Neural crest cell (in vitro differentiated cells): ENCODE measurements around the gene LGALS9C. TPM values are rescaled to one million over a fixed set of nuclear protein-coding genes. Genes with fewer than 3 reads are reported as not detected.
"Not testable (repeated sequence)": the region's sequence is repeated elsewhere in the genome, so short reads cannot be mapped to it uniquely, and the experiment has no call there.

ENCODE experiments used
- DNase-seq: peaks from one replicate; pipeline ENCODE4 v3.0.0; 2021; ENCODE audit warnings: low read depth, mixed read lengths, low spot score
- H3K27ac Mint-ChIP-seq: one replicate; pipeline ENCODE4 v1.8.0; 2021; ENCODE audit warnings: mild to moderate bottlenecking, mixed read lengths; ENCODE audit not compliant: unreplicated experiment
- H3K27me3 Mint-ChIP-seq: 2 replicates; pipeline ENCODE4 v1.8.0; 2021; ENCODE audit warnings: low read depth, mild to moderate bottlenecking, mixed read lengths
- H3K36me3 Mint-ChIP-seq: 2 replicates; pipeline ENCODE4 v1.8.0; 2021; ENCODE audit warnings: low read depth, mild to moderate bottlenecking, mixed read lengths
- H3K4me1 Mint-ChIP-seq: 2 replicates; pipeline ENCODE4 v1.8.0; 2021; ENCODE audit warnings: mixed read lengths
- H3K4me3 Mint-ChIP-seq: one replicate; pipeline ENCODE4 v1.8.0; 2021; ENCODE audit warnings: mild to moderate bottlenecking, mixed read lengths
- H3K9me3 Mint-ChIP-seq: 2 replicates; pipeline ENCODE4 v1.8.0; 2021; ENCODE audit warnings: mixed read lengths
- long read RNA-seq: library from polyadenylated mRNA; unstranded; transcript quantifications from one replicate; pipeline ENCODE4 v2.0.0, GENCODE V29; 2020
- total RNA-seq: library from RNA; stranded (reverse); gene quantifications from 2 replicates; pipeline ENCODE4 v1.2.1, GENCODE V29; 2021
- TF ChIP-seq, protein P1 (sequence below): fragments of 200-600 bp; sonication (generic); conservative IDR thresholded peaks from 2 replicates; pipeline ENCODE4 v1.5.0; 2021; ENCODE audit warnings: antibody characterized with exemption, mild to moderate bottlenecking

LGALS9C gene
- not detected in 2 replicates for total RNA-seq
- long read RNA-seq, result 0 reads

DNA sequence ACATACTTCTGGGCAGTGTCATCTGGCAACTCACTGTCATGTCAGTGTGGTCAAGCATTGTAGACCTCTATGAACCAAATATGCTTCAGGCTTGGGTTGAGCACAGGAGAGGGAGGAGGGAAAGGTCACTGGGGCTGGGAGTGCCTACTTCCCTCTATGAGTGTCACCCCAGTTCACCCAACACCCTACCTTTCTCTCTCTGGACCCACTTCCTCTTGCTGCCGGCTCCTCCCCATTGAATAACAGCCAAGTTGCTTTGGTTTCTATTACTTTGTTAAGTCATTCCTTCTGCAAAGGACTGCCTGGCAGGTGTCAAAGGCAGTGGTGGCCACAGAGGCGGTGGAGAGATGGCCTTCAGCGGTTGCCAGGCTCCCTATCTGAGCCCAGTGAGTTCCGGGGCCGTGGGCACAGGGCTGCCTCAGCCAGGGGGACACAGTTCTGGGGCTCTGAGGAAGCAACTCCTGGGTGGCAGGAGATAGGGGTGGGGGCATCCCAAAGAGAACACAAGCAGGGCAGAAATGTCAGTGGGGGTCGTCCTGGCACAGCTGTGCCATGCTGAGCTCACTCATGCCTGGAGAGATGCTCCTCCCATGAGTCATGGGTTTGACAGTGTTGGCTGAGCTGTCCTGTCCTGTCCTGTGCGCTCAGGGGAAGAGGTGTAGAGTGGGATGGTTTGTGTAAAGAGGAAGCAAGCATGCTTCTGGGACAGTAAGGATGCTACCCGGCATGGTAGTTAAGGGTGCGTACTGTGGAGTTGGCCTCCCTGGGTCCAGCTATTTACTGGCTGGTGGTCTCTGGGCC, at the start of gene LGALS9C:
Gene LGALS9C, plus strand, starts transcription at position 282 of the 801 bp plus-strand sequence. Its CDS starts 66 bp downstream, at position 348.
- H3K36me3 Mint-ChIP-seq, H3K4me1 Mint-ChIP-seq, H3K9me3 Mint-ChIP-seq: not testable (repeated sequence)

DNA sequence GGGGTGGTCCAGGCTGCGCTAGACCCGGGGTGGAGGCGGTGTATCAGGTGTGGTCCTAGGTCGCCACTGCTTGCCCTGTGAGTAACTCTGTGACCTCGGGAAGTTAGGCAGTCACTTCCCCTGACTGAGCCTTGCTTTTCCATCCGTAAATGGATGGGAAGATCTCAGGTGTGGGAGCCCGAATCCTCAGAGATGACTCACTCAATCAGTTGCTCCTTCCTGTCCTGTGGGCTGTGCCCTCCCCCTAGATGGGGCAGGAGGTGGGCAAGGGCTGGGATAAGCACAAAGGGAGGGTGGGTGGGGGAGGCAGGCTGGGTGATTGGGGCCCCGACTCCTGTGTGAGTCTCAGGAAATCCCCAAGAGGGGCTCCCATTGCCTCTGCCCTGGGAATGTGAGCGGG, 44.4 kb upstream of the LGALS9C start:
- not testable (repeated sequence) for H3K36me3 Mint-ChIP-seq, DNase-seq, H3K4me3 Mint-ChIP-seq, H3K4me1 Mint-ChIP-seq, H3K27ac Mint-ChIP-seq, H3K9me3 Mint-ChIP-seq, H3K27me3 Mint-ChIP-seq

More for the DNA sequence above, at the start of gene LGALS9C:
- H3K4me3 Mint-ChIP-seq, DNase-seq, H3K27ac Mint-ChIP-seq, H3K27me3 Mint-ChIP-seq: not testable (repeated sequence)

DNA sequence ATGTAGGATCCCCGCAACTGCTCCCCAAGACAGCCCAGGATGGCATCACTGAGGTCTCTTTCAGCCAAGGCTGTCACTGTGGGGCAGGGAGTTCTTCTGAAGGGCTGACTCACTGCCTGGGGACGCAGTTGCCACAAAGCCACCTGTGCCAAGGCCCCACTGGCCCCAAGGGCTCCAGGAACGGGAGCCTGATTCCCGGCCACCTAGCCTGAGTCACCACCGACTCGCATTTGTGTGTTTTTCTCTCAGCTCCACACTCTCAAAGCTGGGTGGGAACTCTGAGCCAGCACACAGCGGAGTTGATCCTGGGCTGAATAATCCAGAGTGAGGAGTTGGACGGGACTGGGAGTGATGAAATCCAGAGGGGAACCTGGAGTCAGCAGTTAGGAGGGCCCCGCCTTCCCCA, 37.1 kb upstream of the LGALS9C start:
- H3K27ac Mint-ChIP-seq, H3K27me3 Mint-ChIP-seq, DNase-seq, H3K9me3 Mint-ChIP-seq, H3K36me3 Mint-ChIP-seq, H3K4me3 Mint-ChIP-seq, H3K4me1 Mint-ChIP-seq: not testable (repeated sequence)

DNA sequence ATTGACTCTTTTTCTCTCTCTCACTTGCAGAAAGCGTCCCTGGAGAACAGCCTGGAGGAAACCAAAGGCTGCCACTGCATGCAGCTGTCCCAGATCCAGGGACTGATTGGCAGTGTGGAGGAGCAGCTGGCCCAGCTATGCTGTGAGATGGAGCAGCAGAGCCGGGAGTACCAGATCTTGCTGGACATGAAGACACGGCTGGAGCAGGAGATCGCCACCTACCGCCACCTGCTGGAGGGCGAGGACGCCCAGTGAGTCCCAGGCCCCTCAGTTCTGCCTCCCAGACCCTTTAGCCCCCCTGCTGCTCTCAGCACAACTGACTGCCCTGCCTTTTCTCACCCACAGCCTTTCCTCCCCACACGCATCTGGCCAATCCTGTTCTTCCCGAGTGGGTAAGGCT, 34.5 kb upstream of the LGALS9C start:
- not testable (repeated sequence) for H3K27ac Mint-ChIP-seq, H3K36me3 Mint-ChIP-seq, H3K4me1 Mint-ChIP-seq, H3K27me3 Mint-ChIP-seq, H3K4me3 Mint-ChIP-seq, H3K9me3 Mint-ChIP-seq
- TF ChIP-seq, protein P1, sequence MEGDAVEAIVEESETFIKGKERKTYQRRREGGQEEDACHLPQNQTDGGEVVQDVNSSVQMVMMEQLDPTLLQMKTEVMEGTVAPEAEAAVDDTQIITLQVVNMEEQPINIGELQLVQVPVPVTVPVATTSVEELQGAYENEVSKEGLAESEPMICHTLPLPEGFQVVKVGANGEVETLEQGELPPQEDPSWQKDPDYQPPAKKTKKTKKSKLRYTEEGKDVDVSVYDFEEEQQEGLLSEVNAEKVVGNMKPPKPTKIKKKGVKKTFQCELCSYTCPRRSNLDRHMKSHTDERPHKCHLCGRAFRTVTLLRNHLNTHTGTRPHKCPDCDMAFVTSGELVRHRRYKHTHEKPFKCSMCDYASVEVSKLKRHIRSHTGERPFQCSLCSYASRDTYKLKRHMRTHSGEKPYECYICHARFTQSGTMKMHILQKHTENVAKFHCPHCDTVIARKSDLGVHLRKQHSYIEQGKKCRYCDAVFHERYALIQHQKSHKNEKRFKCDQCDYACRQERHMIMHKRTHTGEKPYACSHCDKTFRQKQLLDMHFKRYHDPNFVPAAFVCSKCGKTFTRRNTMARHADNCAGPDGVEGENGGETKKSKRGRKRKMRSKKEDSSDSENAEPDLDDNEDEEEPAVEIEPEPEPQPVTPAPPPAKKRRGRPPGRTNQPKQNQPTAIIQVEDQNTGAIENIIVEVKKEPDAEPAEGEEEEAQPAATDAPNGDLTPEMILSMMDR, result peak; percentile 39
- DNase-seq, result peak; percentile 55

DNA sequence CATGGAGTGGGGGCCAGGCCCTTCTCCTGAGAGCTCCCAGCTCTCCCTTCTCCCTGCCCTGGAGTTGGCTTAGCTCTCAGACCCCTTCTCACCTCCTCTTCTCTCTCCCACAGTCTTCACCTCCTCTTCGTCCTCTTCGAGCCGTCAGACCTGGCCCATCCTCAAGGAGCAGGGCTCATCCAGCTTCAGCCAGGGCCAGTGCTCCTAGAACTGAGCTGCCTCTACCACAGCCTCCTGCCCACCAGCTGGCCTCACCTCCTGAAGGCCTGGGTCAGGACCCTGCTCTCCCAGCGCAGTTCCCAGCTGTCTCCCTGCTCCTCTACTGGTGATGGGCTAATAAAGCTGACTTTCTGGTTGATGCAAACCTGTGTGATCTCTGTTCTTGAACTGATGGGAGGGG, 34.1 kb upstream of the LGALS9C start:
- not testable (repeated sequence) for H3K4me1 Mint-ChIP-seq, H3K27ac Mint-ChIP-seq, H3K27me3 Mint-ChIP-seq, H3K36me3 Mint-ChIP-seq, H3K9me3 Mint-ChIP-seq, DNase-seq, H3K4me3 Mint-ChIP-seq

DNA sequence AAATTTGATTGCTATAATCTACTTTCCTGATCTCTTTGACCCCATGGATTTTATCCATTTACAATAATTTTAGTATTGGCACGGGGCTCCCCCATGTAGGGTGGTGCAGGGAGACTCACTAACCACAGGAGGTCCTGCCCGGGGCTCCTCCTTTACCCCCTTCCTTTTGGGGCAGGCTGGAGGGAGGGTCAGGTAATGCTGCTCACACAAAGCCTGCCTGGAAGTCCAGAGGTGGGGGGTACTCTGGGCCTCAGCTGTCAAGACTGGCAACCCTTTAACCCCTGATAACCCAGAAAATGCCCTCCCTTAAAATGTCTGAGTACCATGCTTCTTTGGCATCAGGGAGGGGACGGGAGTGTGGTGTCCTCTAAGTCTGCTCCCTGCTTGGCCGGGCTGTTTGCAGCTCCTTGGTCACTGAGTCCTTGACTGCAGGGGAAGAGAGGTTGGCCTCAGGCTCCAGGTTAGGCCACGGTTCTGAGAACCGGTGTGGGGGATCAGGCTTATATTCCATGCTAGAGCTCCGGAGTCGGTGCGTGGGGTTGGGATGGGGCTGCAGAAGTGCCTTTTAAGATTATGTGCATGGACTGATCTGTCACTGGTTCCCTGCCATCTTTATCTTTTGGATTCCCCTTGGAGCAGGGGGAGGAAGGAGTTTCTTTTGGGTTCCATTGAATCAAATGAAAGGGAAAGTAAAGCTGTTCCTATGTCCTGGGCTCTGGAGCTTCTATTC, 28.9 kb upstream of the LGALS9C start:
- DNase-seq, H3K4me3 Mint-ChIP-seq: not testable (repeated sequence)

DNA sequence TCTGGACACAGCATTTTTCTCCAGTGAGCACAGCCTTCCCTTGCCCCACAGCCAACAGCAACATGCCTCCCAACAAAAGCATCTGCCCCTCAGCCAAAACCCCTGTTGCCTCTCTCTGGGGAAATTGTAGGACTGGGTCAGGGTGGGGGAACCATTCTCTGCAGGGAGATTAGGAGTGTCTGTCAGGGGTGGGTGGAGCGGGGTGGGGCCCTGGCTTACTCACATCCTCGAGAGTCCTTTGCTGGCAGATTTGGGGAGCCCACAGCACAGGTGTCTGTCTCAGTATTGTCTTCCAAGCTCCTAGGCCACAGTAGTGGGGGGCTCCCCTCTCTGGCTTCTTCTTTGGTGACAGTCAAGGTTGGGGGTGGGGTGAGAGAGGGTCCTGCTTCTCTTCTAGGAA, 28.3 kb upstream of the LGALS9C start:
- H3K4me3 Mint-ChIP-seq, DNase-seq, H3K36me3 Mint-ChIP-seq, H3K9me3 Mint-ChIP-seq, H3K27ac Mint-ChIP-seq, H3K4me1 Mint-ChIP-seq, H3K27me3 Mint-ChIP-seq: not testable (repeated sequence)

More for the DNA sequence above, 28.9 kb upstream of the LGALS9C start:
- not testable (repeated sequence) for H3K27me3 Mint-ChIP-seq, H3K9me3 Mint-ChIP-seq, H3K27ac Mint-ChIP-seq, H3K4me1 Mint-ChIP-seq, H3K36me3 Mint-ChIP-seq

DNA sequence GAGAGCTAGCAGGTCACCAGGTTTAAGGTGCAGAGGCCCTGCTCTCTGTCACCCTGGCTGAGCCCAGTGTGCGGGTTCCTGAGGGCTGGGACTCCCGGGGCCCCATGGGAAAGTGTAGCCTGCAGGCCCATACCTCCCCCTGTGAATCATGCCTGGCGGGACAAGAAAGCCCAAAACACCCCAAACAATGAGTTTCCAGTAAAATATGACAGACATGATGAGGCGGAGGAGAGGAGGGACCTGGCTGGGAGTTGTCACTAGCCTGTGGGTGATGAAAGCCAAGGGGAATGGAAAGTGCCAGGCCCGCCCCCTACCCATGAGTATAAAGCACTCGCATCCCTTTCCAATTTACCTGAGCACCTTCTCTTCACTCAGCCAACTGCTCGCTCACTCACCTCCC, 26.8 kb upstream of the LGALS9C start:
- not testable (repeated sequence) for H3K27me3 Mint-ChIP-seq, DNase-seq, H3K36me3 Mint-ChIP-seq, H3K9me3 Mint-ChIP-seq, H3K27ac Mint-ChIP-seq, H3K4me1 Mint-ChIP-seq, H3K4me3 Mint-ChIP-seq

DNA sequence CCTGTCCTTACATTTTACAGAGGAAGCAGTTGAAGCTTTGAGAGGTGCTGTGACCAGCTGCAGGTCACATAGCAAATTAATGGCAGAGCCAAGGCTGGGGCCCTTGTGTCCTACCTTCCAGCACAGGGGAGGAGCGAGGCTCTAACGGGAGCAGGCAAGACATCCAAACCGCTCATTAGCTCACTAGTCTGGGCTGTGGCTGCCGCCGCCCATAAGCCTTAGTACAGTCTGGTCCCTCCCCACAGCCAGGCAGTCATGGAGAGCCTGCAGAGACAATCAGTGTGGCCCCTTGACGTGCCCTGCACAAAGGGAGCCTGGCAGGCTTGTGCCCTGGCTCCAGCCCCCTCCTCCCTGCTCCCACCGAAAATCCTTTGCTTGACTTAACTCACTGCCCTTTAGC, 25.6 kb upstream of the LGALS9C start:
- not testable (repeated sequence) for H3K9me3 Mint-ChIP-seq, DNase-seq, H3K4me3 Mint-ChIP-seq, H3K4me1 Mint-ChIP-seq, H3K27ac Mint-ChIP-seq, H3K36me3 Mint-ChIP-seq, H3K27me3 Mint-ChIP-seq

DNA sequence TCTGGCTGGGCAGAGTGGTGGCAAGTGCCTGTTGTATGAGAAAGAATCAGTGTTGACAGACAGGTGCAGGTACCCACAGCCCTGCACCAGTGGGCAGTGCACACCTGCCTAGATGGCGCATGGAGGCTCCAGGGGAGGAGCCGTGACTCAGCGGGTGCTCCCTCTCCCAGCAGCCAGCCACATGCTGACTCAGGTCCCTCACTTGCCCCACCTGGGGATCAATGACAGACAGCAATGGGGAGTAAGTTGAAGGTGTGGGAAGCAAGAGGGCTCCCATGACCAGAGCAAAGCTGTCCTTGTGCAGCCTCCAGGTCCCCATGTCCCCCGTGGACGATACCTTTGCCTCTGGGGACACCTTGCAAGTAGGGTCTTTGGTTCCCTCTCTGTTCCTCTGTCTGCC, 24.6 kb upstream of the LGALS9C start:
- not testable (repeated sequence) for H3K9me3 Mint-ChIP-seq, DNase-seq, H3K27me3 Mint-ChIP-seq, H3K4me3 Mint-ChIP-seq, H3K36me3 Mint-ChIP-seq, H3K27ac Mint-ChIP-seq, H3K4me1 Mint-ChIP-seq

DNA sequence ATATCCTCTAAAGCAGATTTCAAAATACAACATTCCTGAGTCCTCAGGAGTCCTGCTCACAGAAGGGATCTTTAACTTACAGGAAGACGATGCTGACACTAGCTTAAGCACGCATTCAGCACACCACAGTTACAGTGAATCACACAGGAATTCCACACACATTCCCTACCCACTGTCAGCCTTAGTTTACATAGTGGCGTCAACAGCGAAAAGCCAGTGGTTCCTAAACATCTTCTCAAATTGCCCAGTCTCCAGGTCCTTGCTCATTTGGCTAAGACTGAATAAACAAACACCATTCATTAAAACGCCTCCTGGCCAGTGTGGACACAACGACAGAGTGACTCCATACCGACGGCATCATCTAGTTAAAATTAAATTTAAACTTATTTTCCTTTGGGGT, 17.6 kb upstream of the LGALS9C start:
- not testable (repeated sequence) for H3K4me3 Mint-ChIP-seq, H3K4me1 Mint-ChIP-seq, H3K9me3 Mint-ChIP-seq, H3K36me3 Mint-ChIP-seq, H3K27me3 Mint-ChIP-seq, H3K27ac Mint-ChIP-seq, DNase-seq

DNA sequence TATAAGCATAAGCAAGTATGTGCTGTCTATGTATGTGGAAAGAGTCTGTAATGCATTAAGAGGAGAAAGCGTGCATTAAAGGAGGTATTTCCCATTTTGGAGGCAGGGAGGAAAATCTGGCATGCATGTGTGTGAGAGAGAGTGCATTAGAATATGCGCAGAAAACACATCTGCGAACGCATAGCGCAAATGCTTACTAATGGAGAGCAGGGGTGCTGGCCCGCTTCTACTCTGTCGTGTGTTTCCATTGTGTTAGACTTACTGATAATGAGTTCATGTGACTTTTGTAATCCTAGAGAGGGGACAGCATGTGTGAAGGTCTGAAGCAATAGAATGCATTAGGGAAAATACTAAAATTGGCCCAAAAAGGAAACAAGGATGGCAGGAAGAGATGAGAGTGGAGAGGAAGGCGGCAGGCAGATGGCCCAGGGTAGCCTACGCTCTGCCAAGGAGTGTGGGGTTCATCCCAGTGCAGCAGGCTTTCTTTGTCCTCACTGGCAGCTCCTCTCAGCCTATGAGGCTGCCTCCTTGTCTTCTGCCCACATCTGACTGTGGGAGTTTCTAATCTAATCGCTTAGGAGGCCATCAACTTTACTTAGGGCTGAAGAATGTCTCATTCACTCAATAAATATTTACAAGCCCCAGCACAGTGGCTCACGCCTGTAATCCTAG, 12.6 kb upstream of the LGALS9C start:
- DNase-seq, H3K36me3 Mint-ChIP-seq, H3K27me3 Mint-ChIP-seq, H3K4me3 Mint-ChIP-seq, H3K9me3 Mint-ChIP-seq, H3K27ac Mint-ChIP-seq, H3K4me1 Mint-ChIP-seq: not testable (repeated sequence)
